Esophagus squamous epithelium (tissue), 4 donors: ENCODE measurements around the gene PCSK5.

Experiments
- POLR2A ChIP-seq, 4 donors: fragments of 450-650 bp; IDR thresholded peaks; one replicate each; pipeline ENCODE4 v1.6.1; 2017; ENCODE audit warnings: antibody characterized with exemption in 4 of 4, mild to moderate bottlenecking in 4 of 4, moderate library complexity in 3 of 4
- TF ChIP-seq, protein P1 (sequence below), 6 experiments: fragments of 450-650 bp in 4 of 6; fragments of 200-600 bp in 2 of 6; sonication (generic) in 2 of 6; IDR thresholded peaks; one replicate each; pipeline ENCODE4 v1.5.1; 2016 to 2019; ENCODE audit warnings: antibody characterized with exemption in 6 of 6, mild to moderate bottlenecking in 4 of 6, moderate library complexity in 4 of 6

- TF ChIP-seq, protein P1, sequence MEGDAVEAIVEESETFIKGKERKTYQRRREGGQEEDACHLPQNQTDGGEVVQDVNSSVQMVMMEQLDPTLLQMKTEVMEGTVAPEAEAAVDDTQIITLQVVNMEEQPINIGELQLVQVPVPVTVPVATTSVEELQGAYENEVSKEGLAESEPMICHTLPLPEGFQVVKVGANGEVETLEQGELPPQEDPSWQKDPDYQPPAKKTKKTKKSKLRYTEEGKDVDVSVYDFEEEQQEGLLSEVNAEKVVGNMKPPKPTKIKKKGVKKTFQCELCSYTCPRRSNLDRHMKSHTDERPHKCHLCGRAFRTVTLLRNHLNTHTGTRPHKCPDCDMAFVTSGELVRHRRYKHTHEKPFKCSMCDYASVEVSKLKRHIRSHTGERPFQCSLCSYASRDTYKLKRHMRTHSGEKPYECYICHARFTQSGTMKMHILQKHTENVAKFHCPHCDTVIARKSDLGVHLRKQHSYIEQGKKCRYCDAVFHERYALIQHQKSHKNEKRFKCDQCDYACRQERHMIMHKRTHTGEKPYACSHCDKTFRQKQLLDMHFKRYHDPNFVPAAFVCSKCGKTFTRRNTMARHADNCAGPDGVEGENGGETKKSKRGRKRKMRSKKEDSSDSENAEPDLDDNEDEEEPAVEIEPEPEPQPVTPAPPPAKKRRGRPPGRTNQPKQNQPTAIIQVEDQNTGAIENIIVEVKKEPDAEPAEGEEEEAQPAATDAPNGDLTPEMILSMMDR (IDR thresholded peaks at IDR 0.05): no peak
- TF ChIP-seq POLR2A (IDR thresholded peaks at IDR 0.05): no peak
Observed at GRCh38 chr9:76213751-76214150, 323.3 kb downstream of the PCSK5 start.
